HFF-Myc (cell line): ENCODE data around the gene TEX51.
A peak's percentile ranks its signal among the peaks of the same experiment; 100 is the strongest.

Experiments used
- DNase-seq: peaks from one replicate; pipeline ENCODE4 v3.0.0-alpha.2; 2011; ENCODE audit warnings: low read depth; ENCODE audit errors: extremely low read depth
- H3K4me3 ChIP-seq: replicated peaks from 2 replicates; pipeline ENCODE4 v1.5.1; 2011; ENCODE audit warnings: low read depth, mild to moderate bottlenecking, control low read depth, low read length
- CTCF ChIP-seq: IDR thresholded peaks from 2 replicates; pipeline ENCODE4 v1.5.1; 2012; ENCODE audit warnings: mild to moderate bottlenecking, low read depth, low read length, control low read depth; ENCODE audit errors: missing control alignments

Gene TEX51

GRCh38 chr2:126881591-126881990, 17.1 kb upstream of the TEX51 start:
- no peak for DNase-seq
- H3K4me3 ChIP-seq = no peak overlapping the region
- no peak for TF ChIP-seq CTCF

- H3K4me3 ChIP-seq = no peak overlapping the region
- TF ChIP-seq CTCF = no peak
- DNase-seq = no peak
These were observed 16.5 kb upstream of the TEX51 start for GRCh38 chr2:126882181-126882580.

- H3K4me3 ChIP-seq = no peak overlapping the region
- no peak for DNase-seq
- TF ChIP-seq CTCF = no peak
These were observed 15.7 kb upstream of the TEX51 start for GRCh38 chr2:126882736-126883665.

- H3K4me3 ChIP-seq = no peak overlapping the region
- TF ChIP-seq CTCF = no peak
- DNase-seq = no peak
These were observed 15.0 kb upstream of the TEX51 start for GRCh38 chr2:126883666-126884040.

- no peak overlapping the region for H3K4me3 ChIP-seq
- DNase-seq = no peak
- TF ChIP-seq CTCF = no peak
These were observed 13.6 kb upstream of the TEX51 start for GRCh38 chr2:126884861-126885750.

- no peak for DNase-seq
- TF ChIP-seq CTCF = no peak
- peak overlapping the region; percentile 28; the same call in 1 of the 2 replicates for H3K4me3 ChIP-seq
These were observed 12.9 kb upstream of the TEX51 start for GRCh38 chr2:126885751-126886210.
